HG03025 (cell line): ENCODE data around the gene GLMP.
"Not testable (repeated sequence)": the region's sequence is repeated elsewhere in the genome, so short reads cannot be mapped to it uniquely, and the experiment has no call there.

Source experiments
- ATAC-seq: cut with Tn5 transposase; IDR thresholded peaks from one replicate; pipeline ENCODE4 v1.9.1; 2021; ENCODE audit warnings: mild to moderate bottlenecking, moderate library complexity; ENCODE audit not compliant: unreplicated experiment, low FRiP score

Gene GLMP, protein sequence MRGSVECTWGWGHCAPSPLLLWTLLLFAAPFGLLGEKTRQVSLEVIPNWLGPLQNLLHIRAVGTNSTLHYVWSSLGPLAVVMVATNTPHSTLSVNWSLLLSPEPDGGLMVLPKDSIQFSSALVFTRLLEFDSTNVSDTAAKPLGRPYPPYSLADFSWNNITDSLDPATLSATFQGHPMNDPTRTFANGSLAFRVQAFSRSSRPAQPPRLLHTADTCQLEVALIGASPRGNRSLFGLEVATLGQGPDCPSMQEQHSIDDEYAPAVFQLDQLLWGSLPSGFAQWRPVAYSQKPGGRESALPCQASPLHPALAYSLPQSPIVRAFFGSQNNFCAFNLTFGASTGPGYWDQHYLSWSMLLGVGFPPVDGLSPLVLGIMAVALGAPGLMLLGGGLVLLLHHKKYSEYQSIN

DNA sequence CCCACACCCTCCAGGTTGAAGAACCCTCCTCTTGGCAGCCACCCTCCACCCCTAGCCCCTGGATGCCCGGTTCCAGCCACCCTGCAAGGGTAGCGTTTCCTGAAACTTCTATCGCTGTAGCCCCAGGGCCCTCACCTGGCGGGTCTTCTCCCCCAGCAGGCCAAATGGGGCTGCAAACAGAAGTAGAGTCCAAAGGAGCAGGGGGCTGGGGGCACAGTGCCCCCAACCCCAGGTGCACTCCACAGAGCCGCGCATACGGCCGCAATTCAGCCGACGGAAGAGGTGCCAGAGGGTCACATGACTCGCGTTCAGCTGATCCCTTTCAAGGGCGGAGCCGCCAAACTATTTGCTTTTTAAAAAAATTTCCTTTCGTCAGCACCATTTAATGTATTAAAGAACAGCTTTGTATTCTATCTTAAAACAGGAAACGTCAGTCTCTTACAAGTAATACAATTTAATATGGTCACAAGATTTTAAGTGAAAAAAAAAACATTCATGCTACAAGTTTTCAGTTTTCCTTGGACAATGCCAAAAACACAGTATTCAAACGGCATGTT is at the start of gene GLMP:
Gene GLMP (minus strand): TSS at position 289 of the 557 bp plus-strand sequence. CDS start 34 bp downstream, at position 255.
- ATAC-seq = no peak

DNA sequence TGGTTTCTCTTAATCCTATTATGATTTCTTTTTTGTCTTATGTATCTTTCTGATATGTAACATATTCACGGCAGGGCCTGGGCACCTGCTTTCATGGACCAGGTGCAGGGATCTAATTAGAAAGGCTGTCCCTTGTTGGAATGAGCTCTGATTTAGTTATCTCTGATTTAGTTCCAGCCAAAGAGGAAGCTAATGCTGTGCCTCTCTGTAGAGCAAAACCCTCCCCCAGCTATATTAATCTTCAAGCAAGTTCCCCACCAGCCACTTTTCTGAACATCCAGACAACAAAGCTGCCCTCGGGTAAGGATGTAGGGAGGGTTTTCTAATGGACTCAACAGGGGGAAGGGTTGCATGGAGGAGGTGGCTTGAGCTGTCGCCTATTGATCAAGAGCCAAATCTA is 48.9 kb upstream of the GLMP start:
- no peak for ATAC-seq

DNA sequence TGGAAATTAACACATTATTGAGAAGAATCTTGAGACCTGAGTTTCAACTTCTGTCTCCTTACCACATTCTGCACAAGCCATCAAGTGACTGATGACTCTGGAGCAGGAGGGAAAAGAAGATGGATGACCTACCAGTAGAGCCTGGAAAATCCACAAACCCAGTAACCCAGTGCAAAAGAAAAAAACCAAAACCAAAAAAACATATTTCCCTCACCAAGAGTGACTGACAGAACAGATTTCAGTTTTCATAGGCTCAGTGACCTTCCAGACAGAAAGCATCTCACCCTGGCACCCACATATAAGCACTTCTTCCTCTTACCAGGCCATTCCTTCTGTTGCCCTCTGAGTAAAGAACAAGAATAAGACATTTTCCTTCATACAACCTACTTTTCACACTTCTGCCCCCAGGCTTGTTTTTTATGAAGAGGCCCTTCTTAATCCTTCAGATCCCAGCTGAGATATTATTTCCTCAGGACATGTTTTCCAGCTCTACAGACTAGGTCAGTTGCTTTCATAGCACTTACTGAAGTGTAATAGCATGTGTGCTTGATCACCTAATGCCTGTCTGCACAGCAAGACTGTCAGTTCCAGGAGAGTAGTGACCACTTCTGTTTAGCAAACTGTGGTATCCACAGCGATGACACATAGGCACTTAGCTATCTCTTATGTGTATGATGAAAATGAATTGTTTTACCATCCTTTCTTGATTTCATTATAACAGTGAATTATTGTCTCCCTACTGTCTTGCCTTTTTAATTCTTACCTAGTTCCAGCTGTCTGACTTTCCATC is 46.9 kb upstream of the GLMP start:
- no peak for ATAC-seq

DNA sequence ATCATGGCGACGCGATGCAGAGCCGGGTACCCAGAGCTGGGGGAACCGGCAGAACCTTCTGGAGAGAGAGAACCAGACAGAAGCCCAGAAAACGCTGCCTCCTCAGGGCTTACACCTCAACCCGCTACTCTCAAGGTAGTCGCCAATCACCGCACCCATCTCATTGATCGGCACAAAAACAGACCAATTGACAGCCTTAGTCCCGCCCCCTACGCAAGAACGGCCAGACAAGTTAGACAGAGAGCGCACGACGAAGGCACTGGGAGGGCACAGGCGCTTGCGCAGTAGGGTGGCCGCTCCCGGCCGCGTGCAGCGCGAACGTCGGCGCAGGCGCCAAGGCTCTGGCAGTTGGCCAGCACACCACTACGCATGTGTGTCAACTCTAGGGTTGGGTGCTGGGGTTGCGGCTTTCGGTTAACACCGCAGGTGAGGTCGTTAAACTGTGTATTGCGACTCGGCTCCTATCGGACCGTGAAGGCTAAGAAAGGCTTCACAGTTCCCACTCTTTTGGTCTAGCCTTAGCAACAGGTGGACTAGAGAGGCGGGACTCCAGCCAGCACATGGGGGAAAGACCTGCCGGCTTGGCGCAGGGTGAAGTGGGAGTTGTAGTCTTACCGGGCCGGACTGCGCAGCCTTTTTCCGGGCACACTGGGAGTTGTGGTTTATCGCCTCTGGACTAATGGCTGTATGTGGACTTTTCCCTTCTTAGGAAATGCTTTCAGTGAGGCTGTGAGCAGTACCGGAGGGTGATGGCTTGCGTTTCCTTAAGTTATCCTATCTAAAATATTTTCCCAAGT is 42.9 kb upstream of the GLMP start, which contains the start of the genes CCT3 and TSACC:
Gene CCT3 (minus strand): TSS at position 113 of the 797 bp plus-strand sequence. CDS start 108 bp downstream, at position 5.
Gene TSACC (plus strand): TSS at position 347 of the 797 bp plus-strand sequence. CDS start 1,232 bp downstream, outside the sequence.
- peak; percentile 86 for ATAC-seq

DNA sequence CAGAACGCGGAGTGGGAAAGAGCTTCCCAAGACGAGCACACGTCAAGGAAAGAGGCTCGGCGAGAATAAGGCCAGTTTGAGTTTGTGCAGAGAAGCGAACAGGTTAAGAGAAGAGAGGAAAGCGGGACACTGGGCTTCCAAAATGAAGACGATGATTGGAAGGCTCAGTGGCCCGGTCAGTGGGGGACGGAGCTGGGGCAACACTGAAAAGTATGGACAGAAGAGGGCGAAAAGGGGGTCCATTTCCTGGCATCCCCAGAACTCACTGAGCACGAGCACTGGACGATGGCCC is 42.4 kb upstream of the GLMP start:
- ATAC-seq = no peak

DNA sequence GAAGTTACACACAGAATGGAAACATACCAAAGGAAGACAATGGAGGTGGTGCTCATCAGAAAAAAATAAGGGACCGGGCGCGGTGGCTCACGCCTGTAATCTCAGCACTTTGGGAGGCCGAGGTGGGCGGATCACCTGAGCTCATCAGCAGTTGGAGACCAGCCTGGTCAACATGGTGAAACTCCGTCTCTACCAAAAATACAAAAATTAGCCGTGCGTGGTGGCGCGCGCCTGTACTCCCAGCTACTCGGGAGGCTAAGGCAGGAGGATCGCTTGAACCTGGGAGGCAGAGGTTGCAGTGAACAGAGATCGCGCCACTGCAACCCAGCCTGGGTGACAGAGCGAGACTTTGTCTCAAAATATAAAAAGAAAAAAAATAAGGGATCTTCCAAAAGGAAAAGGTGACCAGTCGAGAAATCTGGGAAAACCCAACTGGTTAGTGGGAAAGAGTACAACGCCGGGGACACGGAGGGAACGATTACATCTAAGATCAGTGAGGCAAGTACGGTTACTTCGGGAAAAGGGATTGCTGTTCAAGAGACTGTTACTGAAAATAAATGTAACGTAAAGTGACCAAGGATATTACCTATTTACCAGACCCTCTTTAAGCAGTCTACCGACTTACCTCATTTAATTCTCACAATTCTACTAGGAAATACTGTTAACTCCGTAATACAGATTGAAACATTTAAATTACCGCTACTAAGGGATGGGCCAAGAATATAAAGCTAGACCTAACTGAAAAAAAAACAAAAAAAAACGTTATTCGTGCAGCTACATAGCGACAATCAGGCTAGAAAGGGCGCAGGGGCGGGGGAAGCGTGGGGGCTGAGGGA is 41.8 kb upstream of the GLMP start:
- ATAC-seq = no peak

DNA sequence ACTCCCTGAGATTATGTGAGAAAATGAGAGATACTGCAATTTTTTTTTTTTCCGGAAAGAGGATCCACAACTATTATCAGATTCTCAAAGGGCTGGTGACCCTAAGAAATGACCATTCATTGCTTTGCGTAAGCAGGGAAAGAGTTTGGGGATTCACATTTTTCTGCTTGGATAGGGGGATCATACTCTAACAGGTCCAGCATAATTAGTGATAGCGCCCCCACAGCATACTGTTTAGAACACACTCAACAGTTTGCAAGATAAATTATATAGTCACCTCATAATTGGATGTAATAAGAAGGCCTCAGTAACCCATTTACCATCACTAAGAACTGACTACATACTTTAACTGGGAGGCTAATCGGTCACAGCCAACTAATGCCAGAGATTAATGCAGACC is 40.8 kb upstream of the GLMP start:
- ATAC-seq = no peak

DNA sequence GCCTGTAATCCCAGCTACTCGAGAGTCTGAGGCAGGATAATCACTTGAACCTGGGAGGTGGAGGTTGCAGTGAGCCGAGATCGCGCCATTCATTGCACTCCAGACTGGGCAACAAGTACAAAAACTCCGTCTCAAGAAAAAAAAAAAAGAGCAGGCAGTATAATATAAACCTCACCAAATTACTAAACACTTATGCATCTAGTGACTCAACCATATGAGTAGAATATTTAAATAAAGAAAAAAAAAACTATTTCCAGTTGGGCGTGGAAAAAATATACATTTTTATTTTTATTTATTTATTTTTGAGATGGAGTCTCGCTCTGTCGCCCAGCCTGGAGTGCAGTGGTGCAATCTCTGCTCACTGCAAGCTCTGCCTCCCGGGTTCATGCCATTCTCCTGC is 27.7 kb upstream of the GLMP start:
- not testable (repeated sequence) for ATAC-seq

DNA sequence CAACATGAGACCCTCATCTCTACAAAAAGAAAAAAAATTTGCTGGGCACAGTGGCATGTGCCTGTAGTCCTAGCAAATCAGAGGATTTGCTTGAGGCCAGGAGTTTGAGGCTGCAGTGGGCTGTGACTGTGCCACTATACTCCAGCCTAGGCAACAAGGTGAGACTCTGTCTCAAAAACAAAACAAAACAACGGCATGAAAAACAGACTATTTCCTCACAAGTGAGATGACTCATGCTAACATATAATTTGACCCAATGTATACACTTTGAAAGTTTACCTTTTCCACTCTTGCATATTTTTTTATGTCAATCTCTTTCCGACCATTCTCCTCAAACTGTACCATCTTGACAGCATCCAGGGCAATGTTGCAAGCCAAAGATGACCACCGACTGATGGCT is 25.1 kb upstream of the GLMP start:
- no peak for ATAC-seq

DNA sequence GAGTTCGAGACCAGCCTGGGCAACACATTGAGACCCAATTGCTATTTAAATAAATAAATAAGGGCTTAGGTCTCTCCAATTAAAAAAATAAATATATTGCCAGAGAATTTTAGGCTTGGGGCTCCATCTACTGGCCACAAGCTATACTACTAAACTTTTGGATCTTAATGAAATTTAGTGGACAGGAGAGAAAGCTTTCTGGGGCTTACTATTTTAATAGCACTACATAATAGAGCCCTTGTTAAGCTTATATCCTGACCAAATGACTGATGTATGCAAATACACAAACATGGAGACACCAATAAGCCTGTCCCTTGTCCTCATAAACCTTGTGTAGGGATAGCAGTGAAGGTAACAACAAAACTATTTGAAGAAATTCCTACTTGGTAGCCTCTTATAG is 24.2 kb upstream of the GLMP start:
- ATAC-seq = no peak

DNA sequence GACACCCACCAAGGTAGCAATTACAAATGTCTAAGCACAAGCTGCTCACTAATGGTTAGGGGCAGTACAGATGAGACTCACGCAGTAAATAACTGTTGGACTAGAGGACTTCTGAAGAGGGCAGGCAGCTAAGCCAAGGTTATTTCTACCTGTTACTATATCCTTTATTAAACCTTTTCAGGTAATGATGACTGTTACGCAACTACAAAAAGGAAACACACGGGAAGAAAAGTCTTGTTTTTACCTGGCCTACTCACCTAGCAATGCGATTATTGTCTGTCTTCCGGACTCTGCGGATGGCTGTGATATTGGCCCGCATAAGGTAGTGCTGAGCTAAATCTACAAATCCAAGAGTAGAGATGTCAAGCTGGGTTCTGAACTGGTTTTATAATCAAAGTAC is 21.4 kb upstream of the GLMP start:
- ATAC-seq = no peak

DNA sequence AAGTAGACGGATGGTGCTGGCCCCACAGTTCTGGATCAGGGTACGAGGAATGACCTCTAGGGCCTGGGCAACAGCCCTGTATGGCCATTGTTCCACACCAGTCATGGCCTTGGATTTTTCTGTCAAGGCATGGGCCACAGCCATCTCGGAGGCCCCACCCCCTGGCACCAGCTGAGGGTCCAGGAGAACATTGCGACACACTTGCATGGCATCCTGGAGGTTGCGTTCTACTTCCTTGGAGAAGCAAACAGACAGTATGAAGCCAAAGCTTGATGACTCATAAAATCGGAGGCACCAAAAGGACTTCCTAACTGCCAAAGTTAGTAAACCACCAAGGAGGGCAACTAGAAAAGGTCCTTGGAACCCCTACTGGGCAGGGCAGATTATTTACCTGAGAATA is 15.5 kb upstream of the GLMP start:
- no peak for ATAC-seq

DNA sequence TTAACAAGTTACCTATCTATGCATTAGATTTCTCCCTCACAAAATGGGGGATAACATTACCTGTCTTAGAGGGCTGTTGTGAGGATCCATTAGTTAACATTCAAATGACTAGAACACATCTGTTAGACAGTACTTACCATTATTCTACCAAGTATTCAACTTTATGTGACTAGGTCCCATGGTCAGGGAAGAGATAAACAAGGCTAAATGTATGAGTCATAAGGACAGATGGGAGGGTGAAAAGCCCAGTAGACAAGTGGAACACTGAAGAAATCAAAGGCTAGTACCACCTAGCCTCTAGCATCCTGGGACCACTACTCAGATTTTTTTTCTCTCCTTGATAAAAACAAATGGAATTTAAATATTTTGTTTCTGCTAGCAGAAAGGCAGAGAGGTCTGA is 12.6 kb upstream of the GLMP start:
- ATAC-seq = no peak

DNA sequence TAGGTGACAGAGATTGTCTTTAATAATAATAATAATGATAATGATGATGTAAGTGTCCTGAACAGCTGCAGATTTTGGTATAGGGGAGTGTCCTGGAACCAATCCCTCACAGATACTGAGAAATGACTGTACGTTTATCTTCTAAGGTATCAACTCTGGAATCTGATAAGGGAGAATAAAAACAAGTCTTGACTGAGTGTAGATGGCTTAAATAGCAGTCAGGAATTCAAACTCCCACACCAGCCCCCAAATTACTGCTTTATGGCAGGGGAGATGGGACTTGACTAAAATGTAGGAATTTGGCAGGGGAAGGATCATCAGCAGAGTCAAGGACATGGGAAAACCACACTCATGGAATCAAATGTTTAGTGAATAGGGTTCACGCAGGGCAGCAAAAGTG is 9.7 kb upstream of the GLMP start:
- ATAC-seq = no peak

DNA sequence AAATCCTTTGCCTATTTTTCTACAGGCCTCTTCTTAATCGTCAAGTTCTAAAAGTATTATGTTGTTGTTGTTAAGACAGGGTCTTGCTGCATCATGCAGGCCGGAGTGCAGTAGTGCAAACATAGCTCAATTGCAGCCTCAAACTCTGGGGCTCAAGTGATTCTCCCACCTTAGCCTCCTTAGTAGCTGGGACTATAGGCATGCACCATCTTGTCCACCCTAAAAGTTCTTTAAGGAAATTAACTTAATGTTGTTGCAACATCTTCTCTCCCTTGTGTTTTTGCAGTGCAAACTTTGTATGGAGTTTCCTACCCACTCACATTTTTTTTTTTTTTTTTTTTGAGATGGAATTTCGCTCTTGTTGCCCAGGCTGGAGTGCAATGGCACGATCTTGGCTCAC is 7.8 kb upstream of the GLMP start:
- no peak for ATAC-seq

DNA sequence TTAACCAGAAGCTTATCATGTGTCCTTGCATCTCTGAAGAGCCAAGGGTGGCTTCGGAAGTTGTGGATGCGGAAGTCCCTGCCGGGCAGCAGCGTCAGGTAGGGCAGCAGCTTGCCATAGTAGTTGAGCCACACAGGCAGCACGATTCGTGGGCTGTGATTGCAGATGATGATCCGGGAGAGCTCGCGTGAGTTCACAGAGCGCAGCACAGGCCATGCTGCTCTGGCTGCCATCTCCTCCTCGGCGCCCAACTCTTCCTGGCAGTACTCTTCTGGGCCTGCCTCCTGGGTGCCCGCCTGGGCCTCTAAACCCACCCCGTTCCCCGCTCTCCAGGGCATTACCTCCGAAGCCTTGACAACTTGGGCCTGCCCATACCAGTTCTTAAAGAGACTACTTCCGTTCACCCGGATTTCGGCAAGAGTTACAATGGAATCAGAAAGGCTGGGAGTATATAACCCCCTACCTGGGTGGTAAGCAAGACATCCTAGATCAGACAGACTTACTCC is 3.4 kb upstream of the GLMP start, which contains the start of gene VHLL:
Gene VHLL (minus strand): TSS at position 456 of the 506 bp plus-strand sequence. CDS start 118 bp downstream, at position 338.
- ATAC-seq = no peak

DNA sequence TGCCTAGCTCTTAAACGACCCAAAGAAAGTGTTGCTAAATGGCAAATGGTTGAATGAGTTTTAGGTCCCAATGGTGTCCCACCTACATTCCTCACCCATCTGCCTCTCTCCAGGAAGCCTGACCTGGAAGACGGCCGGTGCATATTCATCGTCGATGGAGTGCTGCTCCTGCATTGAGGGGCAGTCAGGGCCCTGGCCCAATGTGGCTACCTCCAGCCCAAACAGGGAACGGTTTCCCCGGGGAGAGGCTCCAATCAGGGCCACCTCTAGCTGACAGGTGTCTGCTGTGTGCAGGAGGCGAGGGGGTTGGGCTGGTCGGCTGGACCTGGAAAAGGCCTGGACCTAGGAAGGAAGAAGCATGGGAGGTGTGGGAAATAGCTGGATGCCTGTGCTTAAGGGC is 1.6 kb downstream of the GLMP start:
- ATAC-seq = no peak

DNA sequence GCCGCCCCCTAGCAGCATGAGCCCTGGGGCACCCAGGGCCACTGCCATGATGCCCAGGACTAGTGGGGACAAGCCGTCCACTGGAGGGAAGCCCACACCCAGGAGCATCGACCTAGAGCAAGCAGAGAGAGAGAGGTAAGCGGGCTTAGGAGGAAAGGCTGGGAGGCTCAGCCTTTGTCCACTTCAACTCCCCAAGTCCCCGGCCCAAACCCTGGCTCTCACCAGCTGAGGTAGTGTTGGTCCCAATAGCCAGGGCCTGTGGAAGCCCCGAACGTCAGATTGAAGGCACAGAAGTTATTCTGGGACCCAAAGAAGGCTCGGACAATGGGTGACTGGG is 2.4 kb downstream of the GLMP start:
- ATAC-seq = no peak

DNA sequence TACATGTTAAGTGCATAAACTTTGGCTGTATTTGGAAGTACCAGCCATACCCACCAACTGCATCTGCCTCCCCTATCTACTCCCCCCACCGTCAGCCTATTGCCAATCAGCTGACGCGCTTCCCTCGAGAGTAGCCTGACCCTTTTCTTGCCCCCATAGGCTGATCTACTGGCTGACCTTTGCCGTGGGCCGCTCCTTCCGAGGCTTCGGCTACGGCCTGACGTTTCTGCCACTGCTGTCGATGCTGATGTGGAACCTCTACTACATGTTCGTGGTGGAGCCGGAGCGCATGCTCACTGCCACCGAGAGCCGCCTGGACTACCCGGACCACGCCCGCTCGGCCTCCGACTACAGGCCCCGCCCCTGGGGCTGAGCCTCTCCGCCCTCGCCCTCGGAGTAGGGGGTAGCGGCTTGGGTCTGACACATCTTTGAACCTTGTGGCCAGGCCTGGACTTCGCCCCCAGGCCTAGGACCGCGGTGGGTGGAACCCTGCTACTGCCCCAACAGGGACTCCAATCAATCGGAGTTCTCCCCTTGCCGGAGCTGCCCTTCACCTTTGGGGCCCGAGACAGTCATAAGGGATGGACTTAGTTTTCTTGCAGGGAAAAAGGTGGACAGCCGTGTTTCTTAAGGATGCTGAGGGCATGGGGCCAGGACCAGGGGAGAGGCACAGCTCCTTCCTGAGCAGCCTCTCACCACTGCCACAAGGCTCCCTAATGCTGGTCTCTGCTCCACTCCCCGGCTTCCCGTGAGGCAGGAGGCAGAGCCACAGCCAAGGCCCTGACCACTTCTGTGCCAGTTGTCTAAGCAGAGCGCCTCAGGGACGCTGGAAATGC is 4.0 kb downstream of the GLMP start:
- peak; percentile 49 for ATAC-seq
